Fibroblast of pulmonary artery (primary cell): ENCODE data around the gene CDK12.

Experiments used
- DNase-seq: peaks from one replicate; pipeline ENCODE4 v3.0.0-alpha.2; 2010; ENCODE audit warnings: low read depth
- H3K4me3 ChIP-seq: replicated peaks from 2 replicates; pipeline ENCODE4 v1.5.1; 2011; ENCODE audit warnings: low read depth, mild to moderate bottlenecking, control low read depth, low read length, moderate library complexity
- CTCF ChIP-seq: IDR thresholded peaks from 2 replicates; pipeline ENCODE4 v1.5.1; 2011; ENCODE audit warnings: mild to moderate bottlenecking, control low read depth, low read length, inconsistent platforms; ENCODE audit errors: missing control alignments

CDK12 gene

GRCh38 chr17:39562976-39563375, 101.7 kb downstream of the CDK12 start:
- peak; percentile 45 for DNase-seq
- no peak for TF ChIP-seq CTCF
- H3K4me3 ChIP-seq, result no peak overlapping the region

GRCh38 chr17:39563476-39563875, 102.2 kb downstream of the CDK12 start:
- H3K4me3 ChIP-seq, result no peak overlapping the region
- TF ChIP-seq CTCF, result no peak
- DNase-seq, result peak; percentile 45

- DNase-seq, result peak; percentile 20
- TF ChIP-seq CTCF, result no peak
- no peak overlapping the region for H3K4me3 ChIP-seq
Observed at GRCh38 chr17:39564211-39564848, 103.0 kb downstream of the CDK12 start.

GRCh38 chr17:39566094-39566850, 105.0 kb downstream of the CDK12 start:
- TF ChIP-seq CTCF, result no peak

GRCh38 chr17:39568702-39569101, 107.4 kb downstream of the CDK12 start:
- no peak for DNase-seq
- no peak for TF ChIP-seq CTCF
- no peak overlapping the region for H3K4me3 ChIP-seq

More at GRCh38 chr17:39566094-39566850, 105.0 kb downstream of the CDK12 start:
- H3K4me3 ChIP-seq, result no peak overlapping the region
- DNase-seq, result no peak

GRCh38 chr17:39569126-39569525, 107.8 kb downstream of the CDK12 start:
- DNase-seq, result no peak
- TF ChIP-seq CTCF, result no peak
- no peak overlapping the region for H3K4me3 ChIP-seq
